Stimulated activated CD4-positive, alpha-beta T cell treated with anti-CD3 and anti-CD28 coated beads, Interleukin-2, amount 100 ng/mL, for 48 hours (primary cell): ENCODE measurements around the gene ADAMTS10.
"Not testable (repeated sequence)": the region's sequence is repeated elsewhere in the genome, so short reads cannot be mapped to it uniquely, and the experiment has no call there.

Experiments
- DNase-seq, 2 donors: peaks; one replicate each; pipeline ENCODE4 v3.0.0-alpha.2; 2020

ADAMTS10 gene

GRCh38 chr19:8622886-8623285 lies 12.4 kb upstream of the ADAMTS10 start:
- DNase-seq = not testable (repeated sequence)

DNA sequence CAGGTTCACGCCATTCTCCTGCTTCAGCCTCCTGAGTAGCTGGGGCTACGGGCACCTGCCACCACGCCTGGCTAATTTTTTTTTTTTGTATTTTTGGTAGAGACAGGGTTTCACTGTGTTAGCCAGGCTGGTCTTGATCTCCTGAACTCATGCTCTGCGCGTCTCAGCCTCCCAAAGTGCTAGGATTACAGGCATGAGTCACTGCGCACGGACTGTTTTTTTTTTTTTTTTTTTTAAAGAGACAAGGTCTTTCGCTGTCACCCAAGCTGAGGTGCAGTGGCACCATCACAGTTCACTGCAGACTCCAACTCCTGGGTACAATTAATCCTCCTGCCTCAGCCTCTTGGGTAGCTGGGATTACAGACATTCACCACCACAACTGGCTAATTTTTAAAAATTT lies 8.2 kb upstream of the ADAMTS10 start:
- no peak for DNase-seq

DNA sequence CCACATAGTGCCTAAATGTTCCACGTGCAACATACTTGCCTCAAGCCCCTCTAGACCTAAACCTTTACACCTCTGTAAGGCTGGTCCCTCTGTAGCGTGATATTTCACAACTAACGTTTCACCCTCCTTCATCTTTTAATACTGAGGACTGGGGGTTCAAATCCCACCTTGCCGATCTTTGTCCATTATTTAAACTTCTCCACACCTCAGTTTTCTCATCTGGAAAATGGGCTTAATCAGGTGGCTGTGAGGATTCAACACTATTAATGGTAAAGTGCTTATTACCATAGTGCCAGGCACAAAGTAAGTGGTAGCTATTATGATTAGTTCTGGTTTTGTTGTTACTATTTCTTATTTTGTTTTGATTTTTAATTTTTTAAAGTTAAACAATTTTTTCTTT lies 7.5 kb upstream of the ADAMTS10 start:
- DNase-seq = no peak

DNA sequence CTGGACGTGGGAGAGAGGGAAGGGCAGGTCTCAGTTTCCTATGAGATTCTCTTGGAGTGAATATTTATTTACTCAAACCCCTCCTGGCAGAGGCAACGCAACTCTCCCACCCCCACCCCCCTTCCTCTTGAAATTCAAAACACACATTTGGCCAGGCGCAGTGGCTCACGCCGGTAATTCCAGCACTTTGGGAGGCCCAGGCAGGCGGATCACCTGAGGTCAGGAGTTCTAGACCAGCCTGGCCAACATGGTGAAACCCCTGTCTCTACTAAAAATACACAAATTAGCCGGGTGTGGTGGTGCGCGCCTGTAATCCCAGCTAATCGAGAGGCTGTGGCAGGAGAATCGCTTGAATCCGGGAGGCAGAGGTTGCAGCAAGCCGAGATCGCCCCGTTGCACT lies 6.8 kb upstream of the ADAMTS10 start:
- DNase-seq = not testable (repeated sequence)

DNA sequence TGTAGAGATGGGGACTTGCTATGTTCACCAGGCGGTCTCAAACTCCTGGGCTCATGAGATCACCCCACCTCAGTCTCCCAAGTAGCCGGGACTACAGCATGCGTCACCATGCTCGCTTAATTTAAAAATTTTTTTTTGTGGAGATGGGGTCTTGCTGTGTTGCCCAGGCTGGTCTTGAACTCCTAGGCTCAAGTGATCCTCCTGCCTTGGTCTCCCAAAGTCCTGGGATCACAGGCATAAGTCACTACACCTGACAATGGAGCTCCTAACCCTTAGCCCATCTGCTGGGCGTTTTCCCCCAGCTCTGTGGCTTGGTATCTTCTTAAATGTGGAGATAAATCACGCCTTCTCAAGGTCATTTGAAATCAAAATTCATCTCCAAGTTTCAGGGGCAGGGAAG lies 6.3 kb upstream of the ADAMTS10 start:
- no peak for DNase-seq

DNA sequence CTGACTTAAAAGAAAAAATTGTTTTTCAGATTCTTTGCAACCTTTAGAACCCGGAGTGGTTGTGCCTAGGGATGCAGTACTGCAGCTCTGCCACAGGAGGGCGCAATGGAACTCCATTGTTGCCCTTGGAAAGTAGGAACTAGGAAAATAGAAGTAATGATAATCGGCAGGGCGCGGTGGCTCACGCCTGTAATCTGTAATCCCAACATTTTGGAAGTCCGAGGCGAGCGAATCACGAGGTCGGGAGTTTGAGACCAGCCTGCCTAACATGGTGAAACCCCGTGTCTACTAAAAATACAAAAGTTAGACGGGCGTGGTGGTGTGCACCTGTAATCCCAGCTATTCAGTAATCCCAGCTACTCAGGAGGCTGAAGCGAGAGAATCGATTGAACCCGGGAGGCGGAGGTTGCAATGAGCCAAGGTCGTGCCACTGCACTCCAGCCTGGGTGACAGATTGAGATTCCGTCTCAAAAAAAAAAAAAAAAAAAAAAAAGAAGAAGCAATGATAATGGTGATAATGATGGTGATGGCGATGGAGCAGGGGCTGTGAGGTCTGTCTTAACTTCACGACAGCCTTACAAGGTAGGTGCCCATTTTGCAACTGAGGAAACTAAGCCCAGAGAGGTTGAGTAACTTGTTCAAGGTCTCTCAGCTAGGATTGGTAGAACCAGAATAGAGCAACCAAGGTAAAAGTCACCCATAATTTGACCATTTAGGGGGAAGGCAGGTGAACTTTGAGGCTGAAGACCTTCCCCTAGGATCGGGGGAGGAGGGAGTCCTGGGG lies 5.5 kb upstream of the ADAMTS10 start:
- DNase-seq = peak; percentile 52 to 58

DNA sequence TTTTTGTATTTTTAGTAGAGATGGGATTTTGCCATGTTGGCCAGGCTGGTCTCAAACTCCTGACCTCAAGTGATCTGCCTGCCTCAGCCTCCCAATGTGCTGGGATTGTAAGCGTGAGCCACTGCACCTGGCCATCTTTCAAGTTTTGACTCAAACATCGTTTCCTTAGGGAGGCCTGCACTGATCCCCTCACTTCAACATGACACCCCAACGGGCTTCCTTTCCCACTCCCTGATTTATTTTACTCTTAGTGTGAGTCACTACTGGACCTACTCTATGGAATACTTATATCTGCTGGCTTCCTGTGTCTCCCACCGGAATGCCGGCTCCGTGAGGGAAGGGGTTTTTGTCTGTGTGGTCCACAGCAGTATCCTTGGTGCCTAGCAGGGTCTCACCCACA lies 4.5 kb upstream of the ADAMTS10 start:
- no peak for DNase-seq

DNA sequence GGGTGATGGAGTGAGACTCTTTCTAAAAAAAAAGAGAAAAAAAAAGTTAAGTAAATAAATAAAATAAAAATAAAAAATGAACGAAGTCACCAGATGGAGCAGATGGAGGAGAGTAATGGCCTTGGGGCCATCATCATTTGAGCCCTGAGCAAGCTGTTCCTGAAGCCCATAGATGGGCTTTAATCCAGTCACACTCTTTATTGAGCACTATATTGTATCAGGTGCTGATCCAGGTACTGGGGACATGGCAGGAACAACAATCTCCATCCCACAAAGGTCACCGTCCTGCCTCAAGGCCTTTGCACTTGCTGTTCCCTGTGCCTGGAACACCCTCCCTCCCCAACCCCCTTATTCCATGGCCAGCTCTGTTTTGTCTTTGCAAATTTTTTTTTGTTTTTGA lies 3.9 kb upstream of the ADAMTS10 start:
- DNase-seq = no peak

- no peak for DNase-seq
Observed at GRCh38 chr19:8612807-8613171, 2.3 kb upstream of the ADAMTS10 start.

- no peak for DNase-seq
Observed at GRCh38 chr19:8611877-8612806, 1.6 kb upstream of the ADAMTS10 start.

DNA sequence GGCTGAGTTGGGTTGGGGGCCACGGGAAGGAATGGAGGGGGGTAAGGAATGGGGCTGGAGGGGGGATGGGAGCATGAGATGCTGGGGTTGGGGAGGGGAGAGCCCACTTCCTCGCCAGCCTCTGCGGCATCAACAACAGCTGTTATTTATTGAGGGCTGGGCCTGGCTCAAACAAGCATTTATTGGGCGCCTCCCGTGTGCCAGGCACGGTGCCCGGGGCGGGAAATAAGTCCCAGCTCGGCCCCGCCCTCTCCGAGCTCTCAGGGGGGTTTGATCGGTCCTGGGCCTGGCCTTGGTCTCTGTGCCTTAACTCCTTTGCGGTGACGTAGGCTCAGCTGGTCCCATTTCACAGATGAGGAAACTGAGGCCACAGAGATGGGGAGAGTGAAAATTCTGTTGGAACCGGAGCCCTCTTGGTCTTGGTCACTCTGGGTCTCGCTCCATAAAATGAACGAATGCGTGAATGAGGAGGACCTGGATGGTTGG lies 919 bp upstream of the ADAMTS10 start:
- DNase-seq = no peak

GRCh38 chr19:8610936-8611300 lies 403 bp upstream of the ADAMTS10 start:
- DNase-seq = no peak

- no peak for DNase-seq
Observed at GRCh38 chr19:8609279-8610040, 1.1 kb downstream of the ADAMTS10 start.

- no peak for DNase-seq
Observed at GRCh38 chr19:8608941-8609278, 1.6 kb downstream of the ADAMTS10 start.

- no peak for DNase-seq
Observed at GRCh38 chr19:8607386-8607785, 3.1 kb downstream of the ADAMTS10 start.

DNA sequence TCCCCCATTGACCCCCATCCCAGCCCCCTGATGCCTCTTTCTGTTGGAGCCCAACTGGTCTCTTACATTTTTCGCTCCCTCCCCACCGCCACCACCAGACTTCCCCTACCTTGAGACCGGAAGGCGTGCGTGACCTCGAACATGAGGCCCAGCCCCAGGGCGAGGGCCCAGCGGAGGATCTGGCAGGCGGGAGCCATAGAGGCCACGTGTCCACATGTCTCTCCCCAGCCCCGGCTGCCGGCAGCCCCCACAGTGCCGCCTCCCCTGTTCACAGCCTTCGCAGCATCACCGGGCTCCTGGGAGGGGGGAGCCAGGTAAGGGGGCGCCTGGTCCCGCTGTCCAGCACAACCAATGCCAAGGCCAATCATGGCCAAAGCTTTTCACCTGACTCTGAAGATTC lies 5.0 kb downstream of the ADAMTS10 start:
- no peak for DNase-seq

- no peak for DNase-seq
Observed at GRCh38 chr19:8601796-8602195, 8.7 kb downstream of the ADAMTS10 start.

DNA sequence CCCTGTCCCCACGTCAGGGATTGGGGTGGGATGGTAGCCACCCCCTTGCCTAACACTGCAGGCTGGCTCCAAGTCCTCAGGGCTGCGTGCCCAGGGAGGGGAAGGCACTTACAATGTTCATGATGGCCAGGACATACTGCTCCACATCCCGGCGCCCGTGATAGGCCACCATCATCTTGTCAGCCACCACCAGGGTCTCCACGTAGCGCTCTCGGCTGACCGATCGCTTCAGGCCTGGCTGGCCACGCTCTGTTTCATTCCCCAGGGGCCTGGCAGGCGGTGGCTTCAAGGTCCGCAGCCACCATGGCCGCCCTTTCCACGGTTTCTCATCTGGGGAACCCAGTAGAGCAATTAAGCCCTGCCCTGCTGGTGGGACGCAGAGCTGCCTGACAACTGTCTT lies 9.7 kb downstream of the ADAMTS10 start:
- DNase-seq = no peak

DNA sequence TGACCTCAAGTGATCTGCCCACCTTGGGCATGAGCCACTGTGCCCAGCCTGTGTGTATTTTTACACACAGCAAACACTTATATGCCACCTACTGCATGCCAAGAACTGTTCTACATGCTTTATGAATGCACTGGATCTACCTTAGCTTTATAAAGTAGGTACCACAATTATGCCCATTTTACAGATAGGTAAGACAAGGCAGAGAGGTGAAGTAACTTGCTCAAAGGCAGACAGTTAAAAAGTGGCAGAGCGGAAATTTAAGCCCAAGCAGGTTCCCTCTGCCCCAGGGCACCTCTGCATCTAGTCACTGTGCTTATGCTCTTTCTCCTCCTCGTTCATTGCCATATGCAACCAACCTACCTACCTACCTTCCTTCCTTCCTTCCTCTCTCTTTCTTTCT lies 10.5 kb downstream of the ADAMTS10 start:
- DNase-seq = no peak

DNA sequence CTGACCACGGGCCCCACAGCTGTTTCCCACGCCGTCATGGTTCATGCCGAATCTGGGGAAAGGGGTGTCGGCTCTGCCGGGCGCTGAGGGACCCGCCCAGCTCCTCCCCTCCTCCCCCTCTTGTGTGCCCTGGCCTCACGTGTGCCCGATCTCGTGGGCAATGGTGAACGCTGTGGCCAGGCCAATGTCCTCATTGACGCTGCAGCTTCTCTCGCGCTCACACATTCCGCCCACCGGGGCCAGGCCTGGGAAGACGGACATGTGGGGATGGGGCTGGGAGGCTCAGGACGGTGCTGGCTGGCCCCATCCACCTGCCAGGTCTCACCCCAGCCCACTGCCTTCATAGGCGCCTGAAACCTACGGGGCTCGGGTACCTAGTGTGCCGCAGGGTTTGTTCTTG lies 14.3 kb downstream of the ADAMTS10 start:
- no peak for DNase-seq

DNA sequence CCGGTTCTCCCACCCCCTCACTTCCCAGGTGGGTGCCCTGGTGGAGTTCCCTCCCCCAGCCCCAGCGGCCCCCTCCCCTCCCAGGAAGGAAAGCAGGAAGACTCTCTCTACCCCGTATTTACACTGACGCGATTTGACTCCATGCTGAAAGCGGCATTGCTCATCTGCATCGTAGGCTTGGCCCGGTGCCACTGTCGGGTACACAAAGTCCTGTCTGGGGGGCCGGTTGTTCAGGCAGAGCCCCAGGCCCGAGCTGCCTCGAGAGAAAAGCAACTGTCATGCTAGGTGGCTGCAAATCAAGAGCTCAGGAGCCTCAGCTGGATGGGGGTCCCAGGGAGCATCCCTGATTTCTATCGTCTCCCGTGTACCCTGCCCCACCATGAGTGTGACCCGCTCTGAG lies 14.9 kb downstream of the ADAMTS10 start:
- DNase-seq = no peak

DNA sequence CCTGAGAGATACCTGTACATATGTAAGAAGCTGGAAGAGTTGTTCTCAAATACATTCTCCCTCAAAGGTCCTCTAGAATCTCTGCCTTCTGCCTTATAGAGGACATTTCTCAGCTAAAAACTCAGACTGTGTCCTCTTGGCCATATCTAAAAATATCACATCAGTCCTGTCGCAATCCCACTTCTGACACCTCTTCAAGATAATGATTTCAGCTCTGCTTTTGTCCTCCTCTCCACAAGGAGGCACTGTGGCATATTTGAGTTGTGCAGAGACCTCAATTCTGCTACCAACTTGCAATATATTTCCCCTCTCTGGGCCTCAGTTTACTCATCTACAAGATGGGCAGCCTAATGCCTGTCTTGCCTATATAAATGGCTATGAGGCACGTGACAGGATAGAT lies 16.6 kb downstream of the ADAMTS10 start:
- no peak for DNase-seq

DNA sequence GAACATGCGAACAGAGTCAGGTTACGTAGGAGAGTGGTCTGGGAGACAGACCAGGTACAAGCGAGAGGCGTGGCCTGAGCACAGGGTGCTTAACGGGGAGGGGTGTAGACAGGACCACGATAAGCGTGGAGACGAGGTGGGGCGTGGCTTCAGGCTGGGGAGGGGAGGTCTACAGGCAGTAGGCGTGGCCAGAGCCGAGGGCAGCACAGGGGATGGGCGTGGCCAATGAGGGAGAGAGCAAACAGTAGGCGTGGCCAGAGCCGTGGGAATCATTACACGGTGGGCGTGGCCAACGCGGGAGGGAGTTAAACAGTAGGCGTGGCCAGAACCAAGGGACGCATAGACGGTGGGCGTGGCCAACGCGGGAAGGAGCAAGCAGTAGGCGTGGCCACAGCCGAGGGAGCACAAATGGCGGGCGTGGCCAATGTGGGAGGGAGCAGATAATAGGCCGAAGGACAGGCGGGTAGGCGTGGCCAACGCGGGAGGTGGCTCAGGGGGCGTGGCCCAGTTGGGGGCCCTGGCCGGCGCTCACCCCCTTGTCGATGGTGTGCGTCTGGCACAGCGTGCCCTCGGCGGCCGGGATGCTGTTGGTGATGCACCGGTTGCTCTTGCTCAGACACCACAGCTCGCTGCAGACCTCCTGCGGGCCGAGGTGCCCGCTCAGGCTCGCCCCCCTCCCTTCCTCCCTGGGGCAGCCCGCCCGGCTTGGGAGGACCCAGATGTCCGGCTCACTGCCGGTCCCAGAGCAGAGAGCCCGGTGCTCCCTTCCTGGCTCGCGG lies 18.1 kb downstream of the ADAMTS10 start:
- peak; percentile 95 to 97 for DNase-seq
